Measurements from ENCODE around the gene PCNX1. TPM values are rescaled to one million over a fixed set of nuclear protein-coding genes. Genes with fewer than 3 reads are reported as not detected.
"Not testable (repeated sequence)": the region's sequence is repeated elsewhere in the genome, so short reads cannot be mapped to it uniquely, and the experiment has no call there.

Gene PCNX1
- total RNA-seq, 1 donor from 2014 or later: 89.0 TPM

DNA sequence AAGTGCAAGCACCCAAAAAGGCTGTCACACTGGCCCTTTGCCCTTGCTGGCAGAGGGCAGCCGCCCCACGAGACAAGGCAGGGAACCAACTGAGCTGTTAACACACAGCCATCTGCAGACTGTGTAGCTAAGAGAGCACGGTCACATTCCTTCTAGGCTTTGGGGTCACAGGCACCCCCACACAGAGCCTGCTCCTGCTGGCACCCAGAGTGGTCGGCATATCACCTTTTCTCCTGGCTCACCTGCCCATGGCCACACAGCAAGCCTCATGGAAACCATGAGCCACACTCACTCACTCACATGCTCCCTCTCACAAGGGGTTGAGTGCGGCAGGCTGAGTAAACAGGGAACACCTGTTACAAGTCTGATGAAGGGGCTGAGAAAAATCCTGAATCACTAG, 214.5 kb downstream of the PCNX1 start:
- no peak for DNase-seq (ENCODE audit: low spot score)

DNA sequence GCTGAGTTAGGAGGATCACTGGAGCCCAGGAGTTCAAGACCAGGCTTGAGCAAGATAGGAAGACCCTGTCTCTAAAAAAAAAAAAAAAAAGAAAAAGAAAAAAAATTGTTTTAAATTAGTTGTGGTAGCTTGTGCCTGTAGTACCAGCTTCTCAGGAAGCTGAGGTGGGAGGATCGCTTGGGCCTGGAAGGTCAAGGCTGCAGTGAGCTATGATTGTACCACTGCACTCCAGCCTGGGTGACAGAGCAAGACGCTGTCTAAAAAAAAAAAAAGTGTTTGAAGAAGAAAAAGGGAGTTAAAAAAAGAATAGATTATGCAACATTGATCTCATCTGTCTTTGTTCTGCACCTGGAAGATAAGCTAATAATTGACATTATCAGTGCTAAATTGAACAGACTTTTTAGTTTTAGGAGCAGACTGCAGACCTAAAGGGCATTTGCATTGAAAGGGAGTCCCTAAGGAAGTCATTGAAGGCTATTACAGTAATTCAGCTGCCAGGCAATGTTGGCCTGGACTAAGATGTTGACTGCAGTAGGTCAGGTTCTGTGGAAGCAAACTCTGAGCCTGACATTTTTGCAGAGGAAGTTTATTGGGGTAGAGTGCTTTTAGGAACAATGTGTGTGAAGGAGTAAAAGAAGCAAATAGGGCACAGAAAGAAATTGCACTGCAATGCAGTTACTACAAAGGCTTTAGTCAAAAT, 215.8 kb downstream of the PCNX1 start:
- no peak for DNase-seq (ENCODE audit: low spot score)

DNA sequence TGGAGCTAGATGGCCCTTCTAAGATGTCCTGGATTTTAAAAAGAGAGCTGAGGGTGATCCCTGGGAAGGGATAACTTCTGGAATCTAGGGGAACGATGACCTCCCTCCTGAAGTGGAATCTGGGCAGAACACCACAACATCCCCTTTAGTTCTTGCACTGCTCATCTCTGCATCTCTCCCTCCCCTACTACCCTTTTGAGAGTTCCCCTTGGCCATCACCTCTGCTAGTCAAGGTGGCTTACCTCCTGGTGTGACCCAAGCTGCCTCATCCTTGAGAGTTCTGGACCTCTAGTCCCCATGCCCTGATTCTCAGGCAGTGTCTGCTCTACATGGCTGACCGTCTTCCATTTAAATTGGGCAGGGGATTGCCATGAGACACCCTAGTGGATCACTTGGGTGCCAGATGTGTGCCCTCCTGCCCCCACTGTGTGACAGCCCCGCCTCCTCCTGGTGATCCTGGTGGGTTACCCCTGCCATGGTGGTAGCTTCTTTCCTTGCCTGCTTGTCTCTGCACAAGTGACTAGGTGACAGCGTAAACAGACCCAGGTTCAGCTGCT, 216.4 kb downstream of the PCNX1 start:
- DNase-seq (ENCODE audit: low spot score): no peak

DNA sequence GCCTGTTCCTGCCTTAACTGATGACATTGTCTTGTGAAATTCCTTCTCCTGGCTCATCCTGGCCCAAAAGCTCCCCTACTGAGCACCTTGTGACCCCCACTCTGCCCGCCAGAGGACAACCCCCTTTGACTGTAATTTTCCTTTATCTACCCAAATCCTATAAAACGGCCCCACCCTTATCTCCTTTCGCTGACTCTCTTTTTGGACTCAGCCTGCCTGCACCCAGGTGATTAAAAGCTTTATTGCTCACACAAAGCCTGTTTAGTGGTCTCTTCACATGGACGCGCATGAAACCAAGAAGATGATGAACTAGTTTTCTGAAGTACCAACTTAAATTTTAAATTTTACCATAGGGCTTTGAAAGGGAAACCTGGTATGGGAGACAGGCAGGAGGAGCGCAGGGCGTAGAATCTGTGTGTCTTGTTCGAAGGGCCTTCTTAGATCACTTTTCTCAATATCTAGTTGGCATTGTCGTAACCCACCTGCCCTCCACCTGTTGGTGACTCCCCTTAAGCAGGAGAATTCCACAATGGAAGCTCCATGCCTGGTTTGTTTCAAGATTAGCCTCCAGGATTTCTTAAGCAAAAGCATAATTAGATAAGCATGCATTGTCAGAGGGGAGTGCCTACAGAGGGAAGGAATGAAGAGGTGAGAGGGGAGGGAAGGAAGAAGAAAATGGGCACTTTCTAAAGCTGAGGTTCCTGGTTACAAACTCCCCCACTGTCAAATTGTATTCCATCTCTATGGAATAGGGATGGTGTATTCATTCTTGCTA, 222.6 kb downstream of the PCNX1 start:
- not testable (repeated sequence) for DNase-seq (ENCODE audit: low spot score)

DNA sequence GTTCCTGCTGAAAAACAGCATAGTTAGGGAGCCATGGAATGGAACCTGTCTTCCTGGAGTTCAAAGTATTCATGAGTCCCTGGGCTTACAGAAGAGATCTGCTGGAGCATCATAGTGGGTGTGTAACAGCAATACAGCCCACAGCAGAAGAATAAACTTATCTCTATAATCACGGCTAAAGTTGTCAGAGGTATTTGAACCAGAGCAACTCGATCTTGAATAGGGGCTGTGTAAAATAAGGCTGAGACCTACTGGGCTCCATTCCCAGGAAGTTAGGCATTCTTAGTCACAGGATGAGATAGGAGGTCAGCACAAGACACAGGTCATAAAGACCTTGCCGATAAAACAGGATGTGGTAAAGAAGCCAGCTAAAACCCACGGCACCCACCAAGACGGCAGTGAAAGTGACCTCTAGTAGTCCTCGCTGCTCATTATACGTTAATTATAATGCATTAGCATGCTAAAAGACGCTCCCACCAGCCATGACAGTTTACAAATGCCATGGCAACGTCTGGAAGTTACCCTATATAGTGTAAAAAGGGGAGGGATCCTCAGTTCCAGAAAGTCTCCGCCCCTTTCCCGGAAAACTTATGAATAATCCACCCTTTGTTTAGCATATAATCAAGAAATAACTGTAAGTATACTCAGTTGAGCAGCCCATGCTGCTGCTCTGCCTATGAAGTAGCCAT, 223.4 kb downstream of the PCNX1 start:
- no peak for DNase-seq (ENCODE audit: low spot score)

DNA sequence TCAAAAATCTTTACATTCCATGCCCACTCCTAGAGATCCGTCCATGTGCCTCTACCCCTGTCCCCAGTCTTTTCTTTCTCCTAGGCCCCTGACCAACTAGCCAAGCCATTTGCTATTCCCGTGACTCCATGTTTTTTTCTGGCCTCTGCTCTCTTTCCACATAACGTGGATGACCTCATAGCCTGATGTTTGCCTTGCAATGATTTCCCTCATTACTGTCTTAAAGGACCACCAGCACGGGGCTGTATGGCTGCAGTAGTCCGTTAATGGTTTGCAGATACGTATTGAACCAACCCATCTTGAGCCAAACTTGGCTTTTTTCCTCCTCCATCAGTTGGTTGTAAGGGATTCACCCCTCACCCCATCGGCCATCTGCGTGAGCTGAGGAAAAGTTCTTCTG, 226.0 kb downstream of the PCNX1 start:
- no peak for DNase-seq (ENCODE audit: low spot score)

DNA sequence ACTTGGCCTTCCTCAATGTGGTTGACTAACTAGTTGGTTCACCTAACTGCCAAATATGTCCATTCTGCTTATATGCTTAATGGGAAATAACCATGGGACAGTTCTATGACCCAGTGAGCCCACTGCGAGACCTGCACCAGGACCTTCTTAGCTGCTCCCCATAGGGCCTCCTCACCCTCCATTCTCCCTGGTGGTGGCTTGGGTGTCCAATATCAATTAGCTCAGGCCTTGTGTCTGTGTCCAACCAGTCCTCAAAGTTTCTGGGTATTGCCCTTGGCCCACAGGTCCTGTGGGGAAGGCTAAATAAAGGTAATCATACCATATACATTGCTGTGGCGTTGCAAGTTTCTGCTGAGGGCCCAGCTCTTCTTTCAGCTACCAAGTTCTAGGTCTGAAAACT, 228.2 kb downstream of the PCNX1 start:
- no peak for DNase-seq (ENCODE audit: low spot score)

DNA sequence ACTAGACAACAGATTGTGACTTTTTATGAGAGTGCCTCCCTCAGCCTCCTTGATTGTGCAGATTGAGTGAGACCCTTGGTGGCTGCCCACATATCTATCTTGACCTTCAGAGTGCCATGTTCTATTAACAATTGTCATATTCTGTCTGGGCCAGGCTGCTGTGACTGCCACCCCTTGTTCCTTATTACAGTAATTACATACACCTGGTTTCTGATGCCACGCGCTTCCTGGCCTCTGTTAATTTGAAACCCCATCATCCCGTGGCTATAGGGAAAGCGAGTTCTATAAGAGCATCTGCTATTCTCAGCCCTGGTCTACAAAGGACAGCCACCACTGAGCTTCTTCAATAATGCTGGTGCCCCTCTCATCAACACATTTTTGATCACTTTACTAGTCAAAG, 228.7 kb downstream of the PCNX1 start:
- DNase-seq (ENCODE audit: low spot score): no peak

DNA sequence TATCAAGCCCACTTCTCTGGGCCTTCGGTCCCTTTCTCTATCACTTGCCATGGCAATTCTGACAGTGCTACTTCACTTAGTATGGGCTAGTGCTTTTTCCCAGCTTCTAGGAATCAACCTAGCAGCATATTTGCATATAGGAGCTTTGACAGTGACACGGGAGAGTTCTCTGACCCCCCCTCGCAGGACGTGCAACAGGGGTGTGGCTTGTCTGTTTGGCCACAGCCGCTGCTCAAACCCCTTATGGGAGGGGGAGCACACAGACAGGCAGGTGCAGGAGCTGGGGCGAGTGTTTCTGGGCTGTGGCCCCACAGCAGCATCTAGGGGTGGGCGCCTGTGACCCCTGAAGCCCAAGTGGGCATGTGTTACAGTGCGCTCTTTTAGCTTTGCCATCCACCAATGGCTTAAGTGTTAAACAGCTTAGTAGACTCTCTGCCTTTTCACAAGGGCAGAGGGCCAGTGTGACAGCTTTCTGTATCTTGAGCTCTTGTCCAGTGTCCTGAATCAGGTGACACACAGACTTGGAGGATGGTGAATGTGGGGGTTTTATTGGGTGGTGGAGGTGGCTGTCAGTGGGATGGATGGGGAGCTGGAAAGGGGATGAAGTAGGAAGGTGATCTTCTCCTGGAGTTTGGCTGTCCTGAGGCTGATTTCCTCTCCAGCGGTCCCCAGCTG, 229.3 kb downstream of the PCNX1 start:
- no peak for DNase-seq (ENCODE audit: low spot score)

DNA sequence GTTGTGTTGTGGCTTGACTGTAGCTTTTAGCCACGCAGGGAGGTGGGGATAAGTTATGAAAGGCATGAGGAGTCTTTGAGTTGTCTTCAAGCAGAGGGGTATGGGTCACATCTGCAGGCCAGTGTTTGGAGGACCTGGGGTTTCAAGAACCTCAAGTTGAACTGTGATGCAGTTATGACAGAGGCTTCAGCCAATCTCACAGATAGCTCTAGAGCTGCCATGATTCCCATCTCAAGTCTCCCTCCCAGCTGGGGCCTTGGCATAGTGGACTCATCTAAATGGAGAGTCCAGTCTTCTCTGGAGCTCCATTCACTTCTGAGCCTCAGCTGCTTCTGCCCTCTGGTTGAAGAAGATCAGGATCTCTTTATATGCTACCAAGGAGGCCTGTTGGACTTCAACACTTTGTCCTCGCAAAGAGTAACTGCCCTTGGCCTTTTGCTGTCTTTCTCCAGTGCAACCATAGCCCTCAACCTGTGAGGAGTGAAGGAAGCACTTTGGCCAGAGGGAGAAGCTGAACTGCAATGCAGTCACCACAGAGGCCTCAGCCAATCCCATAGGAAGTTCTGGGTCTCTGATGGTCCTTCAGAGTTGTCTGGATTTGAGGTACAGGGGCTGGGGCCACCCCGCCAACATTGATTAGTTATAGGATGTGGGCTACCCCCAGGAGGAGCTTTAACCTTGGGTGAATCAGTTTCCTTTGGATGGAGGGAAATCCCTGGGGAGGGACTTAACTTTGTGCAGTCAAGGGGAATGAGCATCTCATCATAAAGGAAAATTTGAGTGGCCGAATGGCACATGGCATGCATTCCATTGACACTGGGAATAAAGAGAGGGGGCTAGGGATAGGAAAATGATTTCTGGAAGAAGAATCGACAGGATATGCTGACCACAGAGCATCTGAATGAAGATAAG, 230.5 kb downstream of the PCNX1 start:
- DNase-seq (ENCODE audit: low spot score): no peak

DNA sequence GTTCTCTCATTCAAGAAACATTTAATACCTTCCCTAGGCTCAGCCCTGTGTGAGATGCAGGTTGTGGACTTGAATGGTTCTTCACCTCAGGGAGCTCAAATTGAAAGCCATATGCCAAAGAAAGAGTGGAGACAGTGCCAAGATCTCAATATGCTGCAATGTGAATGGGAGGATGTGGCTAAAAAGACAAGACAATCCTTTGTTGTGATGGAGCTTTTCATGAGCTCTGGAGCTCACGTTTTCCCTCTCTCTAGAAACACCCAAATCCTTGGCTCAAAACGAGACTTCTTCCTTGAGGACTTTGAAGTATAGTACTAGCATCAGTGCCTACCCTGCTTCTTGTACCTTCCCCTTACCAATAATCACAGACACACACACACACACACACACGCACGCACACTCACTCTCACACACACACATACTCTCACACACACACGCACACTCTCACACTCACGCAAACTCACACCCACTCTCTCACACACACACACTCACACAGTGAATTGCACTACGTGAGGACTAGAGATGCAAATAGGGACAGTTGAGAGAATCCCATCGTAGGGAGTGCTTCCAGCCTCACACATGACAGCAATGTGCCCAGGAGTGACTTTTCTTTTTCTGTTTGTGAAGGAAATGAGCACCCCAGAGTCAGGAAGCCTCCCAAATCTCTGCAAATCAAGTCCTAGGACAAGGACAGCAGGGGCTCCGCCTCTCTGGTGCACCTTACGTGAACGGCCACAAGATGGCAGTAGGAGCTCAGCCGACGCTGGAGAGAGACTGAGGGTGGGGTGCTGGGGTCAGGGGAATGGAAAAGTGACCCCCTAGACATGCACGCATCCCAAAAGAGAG, 231.4 kb downstream of the PCNX1 start:
- no peak for DNase-seq (ENCODE audit: low spot score)

DNA sequence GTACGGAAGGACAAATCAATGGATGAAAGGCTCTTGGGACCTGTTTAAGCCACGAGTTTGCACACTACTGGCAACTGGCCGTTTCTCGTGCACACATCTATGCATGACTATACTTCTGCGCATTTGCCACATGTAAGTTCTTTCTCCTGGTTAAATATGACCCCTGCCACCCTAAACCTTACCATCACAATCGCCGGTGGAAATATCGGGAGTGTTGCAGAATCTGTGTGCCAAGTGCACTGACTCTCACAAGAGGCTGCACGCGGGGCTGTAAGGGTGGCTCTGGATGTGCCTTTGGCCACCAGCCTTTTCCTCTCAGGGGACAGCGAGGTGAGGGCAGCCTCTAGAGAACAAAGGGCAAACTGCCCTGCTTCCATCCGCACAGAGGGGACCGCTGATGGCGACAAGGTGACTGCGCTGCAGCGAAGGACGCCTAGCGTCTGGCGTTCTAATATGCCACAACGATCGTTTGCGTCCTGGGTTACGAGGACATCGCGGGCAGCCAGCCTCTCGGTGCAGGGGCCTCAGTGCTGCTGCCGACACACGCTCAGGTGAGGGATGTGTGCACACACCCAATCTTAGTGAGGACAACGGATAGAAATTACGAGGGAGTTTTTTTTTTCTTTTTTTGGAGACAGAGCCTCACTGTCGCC, 232.2 kb downstream of the PCNX1 start:
- DNase-seq (ENCODE audit: low spot score): no peak

DNA sequence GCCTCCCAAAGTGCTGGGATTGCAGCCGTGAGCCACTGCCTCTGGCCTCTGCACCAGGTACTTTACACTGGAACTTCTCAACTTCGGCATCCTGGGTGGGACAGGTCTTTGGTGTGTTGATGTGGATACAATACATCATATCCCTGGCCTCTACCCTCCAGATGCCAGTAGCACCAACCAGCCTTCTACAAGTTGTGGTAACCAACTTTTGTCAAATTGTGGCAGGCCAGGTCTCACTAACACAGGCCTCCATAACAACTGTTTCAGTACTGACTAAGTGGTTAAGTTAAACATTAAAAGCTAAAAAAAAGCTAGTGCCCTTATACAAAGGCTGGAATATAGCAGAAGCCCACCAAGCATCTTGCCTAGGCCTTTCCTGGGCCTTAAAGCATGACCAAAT, 232.9 kb downstream of the PCNX1 start:
- no peak for DNase-seq (ENCODE audit: low spot score)

DNA sequence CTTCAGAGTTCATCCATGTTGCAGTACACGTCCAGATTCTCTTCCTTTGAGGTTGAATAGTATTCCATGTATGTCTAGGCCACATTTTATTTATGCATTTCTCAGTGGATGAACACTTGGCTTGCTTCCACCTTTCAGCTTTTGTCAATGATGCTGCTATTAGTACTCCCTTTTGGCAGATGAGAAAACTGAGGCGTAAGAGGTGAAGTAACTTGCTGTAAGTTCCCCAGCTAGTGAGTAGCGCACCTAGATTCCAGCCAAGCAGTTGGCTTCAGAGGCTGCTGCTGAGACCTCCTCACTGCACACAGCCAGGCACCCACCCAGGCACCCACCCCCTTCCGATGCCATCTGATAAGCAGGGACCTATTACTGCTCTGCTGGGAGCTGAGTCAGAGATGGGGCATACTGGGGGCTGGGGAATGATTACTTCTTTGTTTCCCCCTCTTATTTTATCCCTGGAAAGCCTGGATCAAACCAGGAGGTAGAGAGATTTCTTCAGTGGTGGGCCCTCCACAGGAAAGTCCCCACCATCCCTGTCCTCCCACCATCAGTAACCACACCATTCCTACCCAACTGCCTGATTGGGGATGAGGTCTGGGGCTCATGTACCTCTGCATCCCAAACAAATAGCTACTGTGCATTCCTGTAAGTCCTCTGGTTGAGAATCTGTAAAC, 234.6 kb downstream of the PCNX1 start:
- no peak for DNase-seq (ENCODE audit: low spot score)

DNA sequence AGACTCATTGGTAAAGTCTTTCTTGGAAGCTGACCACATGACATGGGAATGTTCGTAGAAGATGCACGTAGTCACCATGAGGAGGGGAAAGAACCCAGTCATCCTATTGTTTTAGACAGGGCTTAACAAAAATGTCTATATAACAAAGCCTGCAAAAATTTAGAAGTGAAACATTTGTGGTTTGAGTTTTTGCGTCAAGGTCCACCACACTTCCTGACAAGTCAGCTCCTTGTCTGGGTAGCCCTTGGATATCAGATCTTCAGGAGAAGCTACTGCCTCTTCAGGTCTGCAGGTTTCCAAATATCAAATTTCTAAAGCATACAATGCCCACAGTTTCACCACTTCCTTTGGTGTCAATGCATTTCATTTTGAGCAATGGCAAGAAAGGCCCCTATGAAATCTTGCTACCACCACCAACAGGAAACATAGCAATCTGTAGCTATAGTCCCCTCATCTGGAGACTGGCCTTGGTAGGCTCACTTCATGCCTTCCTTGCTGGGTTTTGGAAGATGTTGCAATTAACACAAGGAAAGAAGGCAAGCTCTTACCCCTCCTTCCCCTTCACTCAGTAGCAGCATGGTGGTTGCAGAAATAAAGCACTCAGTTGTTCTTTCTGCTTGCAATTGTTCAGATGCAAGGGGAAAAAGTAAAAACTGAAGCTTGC, 235.2 kb downstream of the PCNX1 start:
- no peak for DNase-seq (ENCODE audit: low spot score)

DNA sequence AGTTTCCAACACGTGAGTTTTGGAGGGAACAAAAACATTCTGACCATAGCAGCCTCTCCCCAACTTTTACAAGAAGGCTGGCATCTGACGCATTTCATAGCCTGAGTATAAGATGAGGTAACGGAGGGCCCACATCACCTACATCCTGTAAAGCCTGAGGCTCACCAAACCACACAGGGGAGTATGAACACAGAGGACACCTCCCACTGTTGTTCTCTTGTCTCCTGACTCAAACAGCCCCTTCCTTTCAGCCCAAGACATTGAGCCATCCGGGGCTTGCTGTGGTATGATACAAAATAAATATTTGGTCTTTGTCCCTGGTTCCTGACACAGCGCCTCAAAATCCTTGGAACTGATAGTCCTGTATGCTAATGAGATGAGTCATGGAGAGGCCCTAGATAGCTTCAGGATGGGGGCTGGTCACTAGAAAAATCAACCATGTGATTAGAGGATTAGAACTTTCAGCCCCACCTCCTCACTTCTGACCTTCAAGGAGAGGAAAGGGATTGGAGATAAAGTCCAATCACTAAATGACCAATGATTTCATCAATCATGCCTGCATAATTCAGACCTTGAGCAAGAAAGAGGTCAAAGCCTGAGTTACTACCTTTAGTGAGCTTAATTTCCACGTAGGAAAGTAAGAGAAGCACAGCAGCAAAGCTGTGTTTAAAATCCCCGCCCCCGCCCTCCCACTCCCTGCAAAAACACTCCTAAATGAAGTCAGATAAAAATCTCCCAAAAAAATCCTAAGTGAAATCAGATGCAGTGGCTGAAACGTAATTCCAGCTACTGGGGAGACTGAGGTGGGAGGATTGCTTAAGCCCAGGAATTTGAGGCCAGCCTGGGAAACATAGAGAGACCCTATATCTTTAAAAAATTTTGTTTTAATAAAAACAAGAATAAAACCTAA, 236.4 kb downstream of the PCNX1 start:
- no peak for DNase-seq (ENCODE audit: low spot score)

DNA sequence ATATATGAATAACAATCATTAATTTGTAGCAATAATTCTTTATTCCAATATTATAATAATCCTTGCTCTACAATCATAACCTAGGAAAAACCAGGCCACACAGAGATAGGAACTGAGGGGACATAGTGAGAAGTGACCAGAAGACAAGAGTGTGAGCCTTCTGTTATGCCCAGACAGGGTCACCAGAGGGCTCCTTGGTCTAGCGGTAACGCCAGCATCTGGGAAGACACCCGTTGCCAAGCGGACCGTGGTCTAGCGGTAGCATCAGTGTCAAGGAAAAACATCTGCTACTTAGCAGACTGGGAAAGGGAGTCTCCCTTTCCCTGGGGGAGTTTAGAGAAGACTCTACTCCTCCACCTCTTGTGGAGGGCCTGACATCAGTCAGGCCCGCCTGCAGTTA, 240.1 kb downstream of the PCNX1 start:
- DNase-seq (ENCODE audit: low spot score): not testable (repeated sequence)
